Measurements from ENCODE around the gene ACTMAP.
"Not testable (repeated sequence)": the region's sequence is repeated elsewhere in the genome, so short reads cannot be mapped to it uniquely, and the experiment has no call there.

DNA sequence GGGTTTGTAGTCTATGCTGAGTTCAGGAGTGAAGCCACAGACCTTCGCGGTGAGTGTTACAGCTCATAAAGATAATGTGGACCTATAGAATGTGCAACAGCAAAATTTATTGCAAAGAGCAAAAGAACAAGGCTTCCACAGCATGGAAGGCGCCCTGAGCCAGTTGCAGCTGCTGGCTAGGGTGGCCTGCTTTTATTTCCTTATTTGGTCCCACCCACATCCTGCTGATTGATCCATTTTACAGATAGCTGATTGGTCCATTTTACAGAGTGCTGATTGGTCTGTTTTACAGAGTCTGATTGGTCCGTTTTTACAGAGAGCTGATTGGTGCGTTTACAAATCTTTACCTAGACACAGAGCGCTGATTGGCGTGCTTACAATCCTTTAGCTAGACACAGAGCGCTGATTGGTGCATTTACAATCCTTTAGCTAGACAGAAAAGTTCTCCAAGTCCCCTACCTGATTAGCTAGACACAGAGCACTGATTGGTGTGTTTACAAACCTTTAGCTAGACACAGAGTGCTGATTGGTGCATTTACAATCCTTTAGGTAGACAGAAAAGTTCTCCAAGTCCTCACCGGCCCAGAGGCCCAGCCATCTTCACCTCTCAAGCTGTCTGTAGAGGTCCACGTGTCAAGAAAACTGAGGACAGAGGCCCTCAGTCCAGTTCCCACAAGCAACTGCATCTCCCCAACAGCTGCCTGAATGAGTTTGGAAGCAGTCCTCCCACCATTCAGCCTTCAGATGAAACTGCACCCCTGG lies 21.0 kb upstream of the ACTMAP start:
- TF ChIP-seq, protein P1, sequence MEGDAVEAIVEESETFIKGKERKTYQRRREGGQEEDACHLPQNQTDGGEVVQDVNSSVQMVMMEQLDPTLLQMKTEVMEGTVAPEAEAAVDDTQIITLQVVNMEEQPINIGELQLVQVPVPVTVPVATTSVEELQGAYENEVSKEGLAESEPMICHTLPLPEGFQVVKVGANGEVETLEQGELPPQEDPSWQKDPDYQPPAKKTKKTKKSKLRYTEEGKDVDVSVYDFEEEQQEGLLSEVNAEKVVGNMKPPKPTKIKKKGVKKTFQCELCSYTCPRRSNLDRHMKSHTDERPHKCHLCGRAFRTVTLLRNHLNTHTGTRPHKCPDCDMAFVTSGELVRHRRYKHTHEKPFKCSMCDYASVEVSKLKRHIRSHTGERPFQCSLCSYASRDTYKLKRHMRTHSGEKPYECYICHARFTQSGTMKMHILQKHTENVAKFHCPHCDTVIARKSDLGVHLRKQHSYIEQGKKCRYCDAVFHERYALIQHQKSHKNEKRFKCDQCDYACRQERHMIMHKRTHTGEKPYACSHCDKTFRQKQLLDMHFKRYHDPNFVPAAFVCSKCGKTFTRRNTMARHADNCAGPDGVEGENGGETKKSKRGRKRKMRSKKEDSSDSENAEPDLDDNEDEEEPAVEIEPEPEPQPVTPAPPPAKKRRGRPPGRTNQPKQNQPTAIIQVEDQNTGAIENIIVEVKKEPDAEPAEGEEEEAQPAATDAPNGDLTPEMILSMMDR (IDR thresholded peaks at IDR 0.05; ENCODE audit: poor library complexity): not testable (repeated sequence)
- not testable (repeated sequence) for TF ChIP-seq EZH2 (IDR thresholded peaks at IDR 0.05; ENCODE audit: borderline replicate concordance)
